HepG2 (cell line): Measurements from ENCODE around the gene UBE2I. TPM values are rescaled to one million over a fixed set of nuclear protein-coding genes. Genes with fewer than 3 reads are reported as not detected.
A peak's percentile ranks its signal among the peaks of the same experiment; 100 is the strongest.

Experiments used
- ATAC-seq: fragments of 200-7000 bp; cut with Tn5 transposase; 3 replicates; pipeline ENCODE4 v1.9.1; 2020; ENCODE audit warnings: mild to moderate bottlenecking, moderate library complexity
- BruUV-seq: library from RNA; stranded (reverse); fragments of 400-500 nt; replicated peaks from 2 replicates; lab custom pipeline; 2021; lab: Mats Ljungman, UMichigan
- CTCF ChIA-PET: fragments of 300-600 bp; formaldehyde crosslinking; extraction: SDS; loops from one replicate; lab custom pipeline; 2021; ENCODE audit warnings: low total read pairs, inconsistent platforms, low intra/inter-chr PET ratio; lab: Yijun Ruan, JAX
- POLR2A ChIA-PET: fragments of 350-600 bp; sonication (Branson Sonifier 250); formaldehyde crosslinking; loops from one replicate; lab custom pipeline; 2020; ENCODE audit warnings: antibody characterized with exemption, inconsistent platforms; lab: Yijun Ruan, JAX
- DNase-seq: peaks from one replicate; pipeline ENCODE4 v3.0.0-alpha.2; 2015; ENCODE audit warnings: low spot score
- FAIRE-seq: peaks from 3 replicates; lab custom pipeline; 2011; peaks lifted over from hg19 to GRCh38; lab: Jason Lieb, UNC
- H2AFZ ChIP-seq: one replicate; pipeline ENCODE4 v1.6.1; 2011; ENCODE audit warnings: low read length, inconsistent platforms
- H3K27ac ChIP-seq: fragments of 300-600 bp; 3 replicates; pipeline ENCODE4 v1.8.0; 2011; ENCODE audit warnings: mixed run types, mild to moderate bottlenecking, mixed read lengths, low read length, inconsistent platforms; ENCODE audit not compliant: insufficient read depth; ENCODE audit errors: extremely low read length
- H3K27me3 ChIP-seq, 2 experiments: fragments of 200-600 bp in 1 of 2; 2 replicates in 1 of 2; 3 replicates in 1 of 2; pipeline versions ENCODE4 v1.6.0 to v1.8.0; 2011; ENCODE audit warnings: low read length in 2 of 2, mild to moderate bottlenecking in 2 of 2, moderate library complexity in 2 of 2, inconsistent platforms in 1 of 2; ENCODE audit not compliant: insufficient read depth in 2 of 2, control insufficient read depth in 1 of 2
- H3K36me3 ChIP-seq, 2 experiments: fragments of 200-600 bp in 1 of 2; replicated peaks in 1 of 2; 2 replicates in 1 of 2; 3 replicates in 1 of 2; pipeline versions ENCODE4 v1.5.1 to v1.8.0; 2011; ENCODE audit warnings: low read length in 2 of 2, inconsistent platforms in 1 of 2; ENCODE audit not compliant: insufficient read depth in 2 of 2, control insufficient read depth in 1 of 2
- H3K4me1 ChIP-seq: 2 replicates; pipeline ENCODE4 v1.5.1; 2012; ENCODE audit warnings: low read length, inconsistent platforms; ENCODE audit not compliant: insufficient read depth
- H3K4me2 ChIP-seq: 2 replicates; pipeline ENCODE4 v1.6.0; 2011; ENCODE audit warnings: low read depth, low read length, inconsistent platforms
- H3K4me3 ChIP-seq, 3 experiments: fragments of 200-600 bp in 1 of 3; sonication (generic), shearing (Covaris generic) in 1 of 3; replicated peaks in 1 of 3; 2 replicates each; pipeline ENCODE4 v1.5.1; 2011 to 2016; ENCODE audit warnings: low read length in 3 of 3, inconsistent platforms in 2 of 3, low read depth in 2 of 3, mild to moderate bottlenecking in 2 of 3, control low read depth in 1 of 3, mixed read lengths in 1 of 3; ENCODE audit not compliant: insufficient read depth in 1 of 3
- H3K79me2 ChIP-seq: one replicate; pipeline ENCODE4 v1.6.1; 2011; ENCODE audit warnings: low read length, inconsistent platforms; ENCODE audit not compliant: insufficient read depth
- H3K9ac ChIP-seq: 2 replicates; pipeline ENCODE4 v1.6.0; 2011; ENCODE audit warnings: mild to moderate bottlenecking, low read depth, low read length, inconsistent platforms; ENCODE audit not compliant: insufficient read depth
- H3K9me3 ChIP-seq: 2 replicates; pipeline ENCODE4 v1.5.1; 2012; ENCODE audit warnings: mild to moderate bottlenecking, low read length
- H4K20me1 ChIP-seq: 2 replicates; pipeline ENCODE4 v1.6.0; 2011; ENCODE audit warnings: inconsistent platforms, mild to moderate bottlenecking, low read length, moderate library complexity; ENCODE audit not compliant: insufficient read depth
- ATM ChIP-seq: fragments of 450-650 bp; IDR thresholded peaks from 2 replicates; pipeline ENCODE4 v1.7.1; 2017; ENCODE audit warnings: mild to moderate bottlenecking, borderline replicate concordance
- ATRX ChIP-seq: sonication (generic); formaldehyde crosslinking; IDR thresholded peaks from 2 replicates; pipeline ENCODE4 v1.4.0; 2020; ENCODE audit warnings: missing genetic modification reagents, borderline replicate concordance
- MIER2 ChIP-seq: IDR thresholded peaks from 2 replicates; pipeline ENCODE4 v1.6.1; 2016; ENCODE audit warnings: missing biosample characterization, missing genetic modification reagents
- SP1 ChIP-seq, 2 experiments: fragments of 450-650 bp in 1 of 2; sonication (generic) in 1 of 2; formaldehyde crosslinking in 1 of 2; IDR thresholded peaks; 2 replicates each; pipeline versions ENCODE4 v1.4.0 to v1.6.1; 2016 to 2020; ENCODE audit warnings: missing genetic modification reagents in 1 of 2
- ZNF260 ChIP-seq: sonication (generic); formaldehyde crosslinking; IDR thresholded peaks from 2 replicates; pipeline ENCODE4 v1.4.0; 2020; ENCODE audit warnings: missing genetic modification reagents, low read depth, mild to moderate bottlenecking, borderline replicate concordance
- ZNF3 ChIP-seq: IDR thresholded peaks from 2 replicates; pipeline ENCODE4 v1.7.0; 2017; ENCODE audit warnings: inconsistent platforms
- ZNF407 ChIP-seq: sonication (generic); formaldehyde crosslinking; IDR thresholded peaks from one replicate; pipeline ENCODE4 v1.5.1; 2020; ENCODE audit warnings: mild to moderate bottlenecking, missing genetic modification reagents; ENCODE audit errors: not compliant biosample characterization
- ZNF569 ChIP-seq: sonication (generic); formaldehyde crosslinking; IDR thresholded peaks from 2 replicates; pipeline ENCODE4 v1.5.0; 2020; ENCODE audit warnings: mild to moderate bottlenecking, missing genetic modification reagents, moderate library complexity, borderline replicate concordance
- WGBS: methylation state at CpG from one replicate; pipeline ENCODE4 v1.1.6; 2017; ENCODE audit warnings: low lambda C conversion rate; 5-methylcytosine and 5-hydroxymethylcytosine counted together
- in situ Hi-C: cut with HindIII; loops from 2 replicates; pipeline ENCODE4 v1.10.0; 2017; ENCODE audit warnings: low pct_unique_long_range_greater_than_20kb; ENCODE audit not compliant: extremely low pct_ligation_motif_present
- intact Hi-C: fragments of 100-400 bp; cut with micrococcal nuclease; formaldehyde crosslinking; loops from one replicate; pipeline ENCODE4 v1.10.0; 2022; ENCODE audit not compliant: unreplicated experiment
- polyA plus RNA-seq, 8 experiments: library from polyadenylated mRNA; depleted of rRNA in 3 of 8; stranded (reverse) in 7 of 8; unstranded in 1 of 8; fragments of >200 nt; fragmentation: Illumina TruSeq in 4 of 8; extraction: Trizol in 4 of 8; gene quantifications; 2 replicates each; pipeline versions ENCODE4 v1.2.1 to v1.2.3, GENCODE V29; 2011 to 2016; ENCODE audit warnings: low read depth in 4 of 8, missing spikeins in 1 of 8, mixed read lengths in 1 of 8; ENCODE audit not compliant: insufficient read depth in 1 of 8
- total RNA-seq, 5 experiments: library from RNA; depleted of rRNA; stranded (reverse); fragments of >200 nt; fragmentation: Illumina TruSeq; extraction: Trizol; gene quantifications; 2 replicates each; pipeline ENCODE4 v1.2.3, GENCODE V29; 2016; ENCODE audit warnings: low read depth in 1 of 5
- TF ChIP-seq, protein P1 (sequence below): sonication (generic); formaldehyde crosslinking; IDR thresholded peaks from 2 replicates; pipeline ENCODE4 v1.4.0; 2020; ENCODE audit warnings: missing genetic modification reagents; ENCODE audit errors: not compliant biosample characterization
- TF ChIP-seq, protein P2 (sequence below): sonication (generic); formaldehyde crosslinking; IDR thresholded peaks from 2 replicates; pipeline ENCODE4 v1.8.1; 2022; ENCODE audit warnings: low read depth, mild to moderate bottlenecking, missing genetic modification reagents

Gene UBE2I
- total and polyA plus RNA-seq, 2 of the 13 experiments (the other 11 are each of a cell fraction or from before 2014, with no cell fraction given), result 75.8 to 98.9 TPM

DNA sequence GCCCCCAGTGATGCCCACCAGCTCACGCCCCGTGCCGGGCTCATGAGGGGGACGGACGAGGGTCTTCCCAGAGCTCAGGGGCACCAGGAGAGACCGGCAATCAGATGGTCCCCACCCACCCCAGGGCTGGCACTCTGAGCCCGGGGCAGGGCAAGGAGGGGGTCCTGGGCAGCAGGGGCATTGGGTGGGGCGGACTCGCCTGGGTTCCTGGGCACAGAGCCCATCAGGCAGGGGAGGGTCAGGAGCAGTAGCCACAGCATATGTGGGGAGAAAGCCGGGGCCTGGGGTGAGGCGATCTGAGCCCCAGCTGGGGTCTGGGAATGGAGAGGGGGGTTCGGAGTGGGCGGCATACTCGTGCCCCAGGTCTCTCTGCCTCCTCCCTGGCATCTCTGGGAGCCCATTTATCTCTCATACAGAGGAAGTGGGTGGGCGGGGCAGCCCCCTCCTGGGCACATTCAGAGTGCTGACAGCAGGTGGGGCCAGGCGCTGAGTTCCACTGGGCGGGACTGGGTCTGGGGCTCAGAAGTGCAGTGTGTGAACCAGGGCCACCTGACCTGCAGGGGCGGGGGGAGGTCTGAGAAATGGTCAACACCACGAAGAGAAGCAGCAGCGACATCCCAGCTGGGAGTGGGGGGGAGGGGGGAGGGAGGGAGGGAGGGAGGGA lies 20.5 kb upstream of the UBE2I start (continued):
- TF ChIP-seq ZNF260 (CRISPR knock-in tag), result no peak

GRCh38 chr16:1289477-1289866 lies 20.0 kb upstream of the UBE2I start:
- ATAC-seq, result peak; percentile 24
- intact Hi-C loops (no loop called here), in situ Hi-C loops (no loop called here)
- Histone ChIP-seq H3K9me3 (no peaks in the 10 kb centered on the region), H3K79me2 (no peaks in the 10 kb centered on the region), H2AFZ (no peak overlapping the region), H3K36me3 (no peaks in the 10 kb centered on the region), H3K4me3 (peak overlapping the region in 1 of 3 experiments; percentile 52; a peak in 2 of 6 replicates), H4K20me1 (no peaks in the 10 kb centered on the region), H3K27ac (no peak overlapping the region), H3K4me1 (peaks cover 42% of the 10 kb centered on the region), H3K4me2 (peak overlapping the region; percentile 57), H3K27me3 (peaks cover 19 to 48% of the 10 kb centered on the region in 2 experiments; a peak in 4 of 5 replicates), H3K9ac (no peak overlapping the region)
- BruUV-seq, result no TSS peak
- no peak for DNase-seq
- POLR2A ChIA-PET, result interaction anchor here (0.7 kb wide), 1 partner anchor 131 kb away, joined by 3 read pairs; no protein-coding TSS in a partner anchor
- 4% methylated on average over 11 of the region's 17 CpGs for WGBS
- FAIRE-seq, result no peak
- CTCF ChIA-PET, result no interaction called here
- TF ChIP-seq, protein P1, sequence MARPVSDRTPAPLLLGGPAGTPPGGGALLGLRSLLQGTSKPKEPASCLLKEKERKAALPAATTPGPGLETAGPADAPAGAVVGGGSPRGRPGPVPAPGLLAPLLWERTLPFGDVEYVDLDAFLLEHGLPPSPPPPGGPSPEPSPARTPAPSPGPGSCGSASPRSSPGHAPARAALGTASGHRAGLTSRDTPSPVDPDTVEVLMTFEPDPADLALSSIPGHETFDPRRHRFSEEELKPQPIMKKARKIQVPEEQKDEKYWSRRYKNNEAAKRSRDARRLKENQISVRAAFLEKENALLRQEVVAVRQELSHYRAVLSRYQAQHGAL (CRISPR knock-in tag), result no peak
- TF ChIP-seq, protein P2, sequence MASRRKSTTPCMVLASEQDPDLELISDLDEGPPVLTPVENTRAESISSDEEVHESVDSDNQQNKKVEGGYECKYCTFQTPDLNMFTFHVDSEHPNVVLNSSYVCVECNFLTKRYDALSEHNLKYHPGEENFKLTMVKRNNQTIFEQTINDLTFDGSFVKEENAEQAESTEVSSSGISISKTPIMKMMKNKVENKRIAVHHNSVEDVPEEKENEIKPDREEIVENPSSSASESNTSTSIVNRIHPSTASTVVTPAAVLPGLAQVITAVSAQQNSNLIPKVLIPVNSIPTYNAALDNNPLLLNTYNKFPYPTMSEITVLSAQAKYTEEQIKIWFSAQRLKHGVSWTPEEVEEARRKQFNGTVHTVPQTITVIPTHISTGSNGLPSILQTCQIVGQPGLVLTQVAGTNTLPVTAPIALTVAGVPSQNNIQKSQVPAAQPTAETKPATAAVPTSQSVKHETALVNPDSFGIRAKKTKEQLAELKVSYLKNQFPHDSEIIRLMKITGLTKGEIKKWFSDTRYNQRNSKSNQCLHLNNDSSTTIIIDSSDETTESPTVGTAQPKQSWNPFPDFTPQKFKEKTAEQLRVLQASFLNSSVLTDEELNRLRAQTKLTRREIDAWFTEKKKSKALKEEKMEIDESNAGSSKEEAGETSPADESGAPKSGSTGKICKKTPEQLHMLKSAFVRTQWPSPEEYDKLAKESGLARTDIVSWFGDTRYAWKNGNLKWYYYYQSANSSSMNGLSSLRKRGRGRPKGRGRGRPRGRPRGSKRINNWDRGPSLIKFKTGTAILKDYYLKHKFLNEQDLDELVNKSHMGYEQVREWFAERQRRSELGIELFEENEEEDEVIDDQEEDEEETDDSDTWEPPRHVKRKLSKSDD (CRISPR knock-in tag), result no peak
- TF ChIP-seq ZNF3 (CRISPR knock-in tag), result no peak
- no peak for TF ChIP-seq ATM
- TF ChIP-seq ZNF407, result no peak
- TF ChIP-seq SP1 (IDR thresholded peaks at IDR 0.05), result no peak
- no peak for TF ChIP-seq SP1 (CRISPR knock-in tag; IDR thresholded peaks at IDR 0.05)
- TF ChIP-seq ZNF569 (CRISPR knock-in tag), result no peak
- no peak for TF ChIP-seq MIER2 (CRISPR knock-in tag)
- no peak for TF ChIP-seq ATRX (CRISPR knock-in tag)
